GM23338 (cell line): ENCODE results near the gene TNIP2.

Experiments used
- EZH2 ChIP-seq: fragments of 200-600 bp; sonication (generic); IDR thresholded peaks from one replicate; pipeline ENCODE4 v1.8.0; 2017; ENCODE audit warnings: antibody characterized with exemption, mild to moderate bottlenecking, low read depth; ENCODE audit not compliant: unreplicated experiment
- EZH2phosphoT487 ChIP-seq: fragments of 200-600 bp; sonication (generic); IDR thresholded peaks from one replicate; pipeline ENCODE4 v1.8.1; 2018; ENCODE audit warnings: antibody characterized with exemption; ENCODE audit not compliant: unreplicated experiment
- JUNB ChIP-seq: IDR thresholded peaks from one replicate; pipeline ENCODE4 v1.6.1; 2016; ENCODE audit warnings: antibody characterized with exemption; ENCODE audit not compliant: unreplicated experiment
- POLR2AphosphoS5 ChIP-seq: IDR thresholded peaks from 2 replicates; pipeline ENCODE4 v1.6.1; 2016; ENCODE audit warnings: antibody characterized with exemption, low read depth
- REST ChIP-seq: IDR thresholded peaks from one replicate; pipeline ENCODE4 v1.6.1; 2018; ENCODE audit warnings: antibody characterized with exemption; ENCODE audit not compliant: unreplicated experiment
- ZNF114 ChIP-seq: fragments of 250-450 bp; sonication (Bioruptor Pico); IDR thresholded peaks from 2 replicates; pipeline ENCODE4 v1.5.0; 2020; ENCODE audit warnings: mild to moderate bottlenecking, moderate library complexity
- ZNF331 ChIP-seq: fragments of 250-450 bp; sonication (Bioruptor Pico); IDR thresholded peaks from 2 replicates; pipeline ENCODE4 v1.5.0; 2020; ENCODE audit warnings: low read depth, mild to moderate bottlenecking, moderate library complexity
- TF ChIP-seq, protein P1 (sequence below), 2 experiments: fragments of 200-600 bp in 1 of 2; sonication (generic) in 1 of 2; conservative IDR thresholded peaks; 2 replicates each; pipeline versions ENCODE4 v1.5.1 to v1.6.1; 2016 to 2017; ENCODE audit warnings: antibody characterized with exemption in 2 of 2, low read depth in 2 of 2, mild to moderate bottlenecking in 2 of 2, moderate library complexity in 1 of 2

- TF ChIP-seq POLR2AphosphoS5 (no peak), REST (no peak), EZH2 (no peak), ZNF114 (no peak), JUNB (no peak), EZH2phosphoT487 (no peak), ZNF331 (no peak)
- TF ChIP-seq, protein P1, sequence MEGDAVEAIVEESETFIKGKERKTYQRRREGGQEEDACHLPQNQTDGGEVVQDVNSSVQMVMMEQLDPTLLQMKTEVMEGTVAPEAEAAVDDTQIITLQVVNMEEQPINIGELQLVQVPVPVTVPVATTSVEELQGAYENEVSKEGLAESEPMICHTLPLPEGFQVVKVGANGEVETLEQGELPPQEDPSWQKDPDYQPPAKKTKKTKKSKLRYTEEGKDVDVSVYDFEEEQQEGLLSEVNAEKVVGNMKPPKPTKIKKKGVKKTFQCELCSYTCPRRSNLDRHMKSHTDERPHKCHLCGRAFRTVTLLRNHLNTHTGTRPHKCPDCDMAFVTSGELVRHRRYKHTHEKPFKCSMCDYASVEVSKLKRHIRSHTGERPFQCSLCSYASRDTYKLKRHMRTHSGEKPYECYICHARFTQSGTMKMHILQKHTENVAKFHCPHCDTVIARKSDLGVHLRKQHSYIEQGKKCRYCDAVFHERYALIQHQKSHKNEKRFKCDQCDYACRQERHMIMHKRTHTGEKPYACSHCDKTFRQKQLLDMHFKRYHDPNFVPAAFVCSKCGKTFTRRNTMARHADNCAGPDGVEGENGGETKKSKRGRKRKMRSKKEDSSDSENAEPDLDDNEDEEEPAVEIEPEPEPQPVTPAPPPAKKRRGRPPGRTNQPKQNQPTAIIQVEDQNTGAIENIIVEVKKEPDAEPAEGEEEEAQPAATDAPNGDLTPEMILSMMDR (conservative IDR thresholded peaks at IDR 0.05; ENCODE audit: low read depth in 2 of 2), result no peak
Observed at GRCh38 chr4:2791518-2792395, 35.6 kb upstream of the TNIP2 start.
